ENCODE data around the gene SPTBN2. TPM values are rescaled to one million over a fixed set of nuclear protein-coding genes. Genes with fewer than 3 reads are reported as not detected.
A peak's percentile ranks its signal among the peaks of the same experiment; 100 is the strongest.

SPTBN2 gene
- total and polyA plus RNA-seq, 8 donors = 7.5 to 26.4 (median 9.0) TPM

DNA sequence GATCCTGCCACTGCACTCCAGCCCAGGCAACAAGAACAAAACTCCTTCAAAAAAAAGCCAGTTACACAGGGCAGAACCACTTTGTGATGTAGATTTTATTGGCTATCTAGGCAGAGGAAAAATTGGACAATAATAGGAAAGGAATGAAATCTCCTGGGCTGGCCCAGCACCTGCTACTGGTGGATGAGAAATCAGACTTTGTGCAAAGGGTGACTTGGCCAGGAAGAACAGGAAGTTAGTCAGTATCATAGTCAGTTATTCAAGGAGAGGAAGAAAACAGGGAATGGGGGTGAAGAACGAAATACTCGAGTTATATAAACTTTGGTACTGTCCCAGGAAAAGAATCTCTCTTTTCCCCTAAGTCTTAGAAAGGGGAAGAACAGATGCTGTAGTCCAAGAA is 11.0 kb upstream of the SPTBN2 start:
- DNase-seq (no peak), ATAC-seq (no peak)
- Histone ChIP-seq H3K36me3 (no peaks in the 10 kb centered on the region), H3K27me3 (no peaks in the 10 kb centered on the region), H3K4me3 (no peak overlapping the region), H3K4me1 (peaks cover 0 to 9% of the 10 kb centered on the region in 2 donors), H3K27ac (no peak overlapping the region), H3K9me3 (peaks cover 0 to 7% of the 10 kb centered on the region in 2 donors)
- TF ChIP-seq, protein P1, sequence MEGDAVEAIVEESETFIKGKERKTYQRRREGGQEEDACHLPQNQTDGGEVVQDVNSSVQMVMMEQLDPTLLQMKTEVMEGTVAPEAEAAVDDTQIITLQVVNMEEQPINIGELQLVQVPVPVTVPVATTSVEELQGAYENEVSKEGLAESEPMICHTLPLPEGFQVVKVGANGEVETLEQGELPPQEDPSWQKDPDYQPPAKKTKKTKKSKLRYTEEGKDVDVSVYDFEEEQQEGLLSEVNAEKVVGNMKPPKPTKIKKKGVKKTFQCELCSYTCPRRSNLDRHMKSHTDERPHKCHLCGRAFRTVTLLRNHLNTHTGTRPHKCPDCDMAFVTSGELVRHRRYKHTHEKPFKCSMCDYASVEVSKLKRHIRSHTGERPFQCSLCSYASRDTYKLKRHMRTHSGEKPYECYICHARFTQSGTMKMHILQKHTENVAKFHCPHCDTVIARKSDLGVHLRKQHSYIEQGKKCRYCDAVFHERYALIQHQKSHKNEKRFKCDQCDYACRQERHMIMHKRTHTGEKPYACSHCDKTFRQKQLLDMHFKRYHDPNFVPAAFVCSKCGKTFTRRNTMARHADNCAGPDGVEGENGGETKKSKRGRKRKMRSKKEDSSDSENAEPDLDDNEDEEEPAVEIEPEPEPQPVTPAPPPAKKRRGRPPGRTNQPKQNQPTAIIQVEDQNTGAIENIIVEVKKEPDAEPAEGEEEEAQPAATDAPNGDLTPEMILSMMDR (IDR thresholded peaks at IDR 0.05) = no peak
- intact Hi-C loops (cut with DNase I) = no loop called here

DNA sequence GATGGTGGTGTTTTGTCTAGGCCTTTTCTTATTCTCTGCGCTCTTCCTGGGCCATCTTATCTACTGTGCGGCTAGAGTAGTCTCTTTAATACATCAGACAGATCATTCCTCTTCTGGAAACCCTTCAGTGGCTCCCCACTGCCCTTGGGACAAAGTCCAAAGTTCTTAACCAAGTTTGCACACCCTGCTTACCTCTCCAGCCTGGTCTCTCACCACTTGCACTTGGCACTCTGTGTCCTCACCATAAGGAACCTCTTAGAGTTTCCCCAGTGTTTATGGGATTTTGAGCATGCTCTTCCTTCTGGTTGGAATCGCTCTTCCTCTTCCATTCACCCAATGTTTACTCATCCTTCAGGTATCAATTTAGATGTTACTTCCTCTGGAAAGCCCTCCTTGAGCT is 5.2 kb upstream of the SPTBN2 start:
- no peaks in the 10 kb centered on the region for H3K9me3 ChIP-seq
- intact Hi-C loops (cut with DNase I) = no loop called here
- H3K36me3 ChIP-seq = no peaks in the 10 kb centered on the region
- DNase-seq = no peak
- TF ChIP-seq, protein P1 (IDR thresholded peaks at IDR 0.05) = no peak
- H3K4me3 ChIP-seq = no peak overlapping the region
- H3K27ac ChIP-seq = no peak overlapping the region
- no peaks in the 10 kb centered on the region for H3K4me1 ChIP-seq
- no peak for ATAC-seq
- H3K27me3 ChIP-seq = peaks cover 0 to 30% of the 10 kb centered on the region in 2 donors

DNA sequence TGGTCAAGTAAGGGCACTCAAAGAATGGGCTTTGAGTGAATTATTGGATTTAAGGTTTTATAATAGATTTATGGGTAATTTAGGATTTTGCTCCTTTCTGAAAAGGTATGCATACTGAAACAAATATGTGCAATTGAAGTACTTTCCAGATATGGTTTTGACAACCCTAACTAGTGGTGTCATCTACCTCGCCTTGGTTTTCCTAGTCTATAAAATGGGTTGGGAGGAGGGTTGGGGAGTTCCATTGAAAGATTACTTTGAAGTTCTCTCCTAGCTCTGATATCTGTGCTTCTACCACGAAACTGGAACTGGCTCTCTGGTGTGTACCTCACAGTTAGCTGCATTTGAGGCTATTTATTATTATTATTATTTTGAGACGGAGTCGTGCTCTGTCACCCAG is 431 bp upstream of the SPTBN2 start:
- DNase-seq (no peak), ATAC-seq (no peak)
- peaks cover 0 to 15% of the 10 kb centered on the region in 2 donors for H3K4me1 ChIP-seq
- H3K36me3 ChIP-seq = no peaks in the 10 kb centered on the region
- intact Hi-C loops (cut with DNase I) = no loop called here
- H3K9me3 ChIP-seq = no peaks in the 10 kb centered on the region
- no peak overlapping the region for H3K4me3 ChIP-seq
- H3K27ac ChIP-seq = no peak overlapping the region
- TF ChIP-seq, protein P1 (IDR thresholded peaks at IDR 0.05) = no peak
- peaks cover 12 to 75% of the 10 kb centered on the region in 2 donors for H3K27me3 ChIP-seq

DNA sequence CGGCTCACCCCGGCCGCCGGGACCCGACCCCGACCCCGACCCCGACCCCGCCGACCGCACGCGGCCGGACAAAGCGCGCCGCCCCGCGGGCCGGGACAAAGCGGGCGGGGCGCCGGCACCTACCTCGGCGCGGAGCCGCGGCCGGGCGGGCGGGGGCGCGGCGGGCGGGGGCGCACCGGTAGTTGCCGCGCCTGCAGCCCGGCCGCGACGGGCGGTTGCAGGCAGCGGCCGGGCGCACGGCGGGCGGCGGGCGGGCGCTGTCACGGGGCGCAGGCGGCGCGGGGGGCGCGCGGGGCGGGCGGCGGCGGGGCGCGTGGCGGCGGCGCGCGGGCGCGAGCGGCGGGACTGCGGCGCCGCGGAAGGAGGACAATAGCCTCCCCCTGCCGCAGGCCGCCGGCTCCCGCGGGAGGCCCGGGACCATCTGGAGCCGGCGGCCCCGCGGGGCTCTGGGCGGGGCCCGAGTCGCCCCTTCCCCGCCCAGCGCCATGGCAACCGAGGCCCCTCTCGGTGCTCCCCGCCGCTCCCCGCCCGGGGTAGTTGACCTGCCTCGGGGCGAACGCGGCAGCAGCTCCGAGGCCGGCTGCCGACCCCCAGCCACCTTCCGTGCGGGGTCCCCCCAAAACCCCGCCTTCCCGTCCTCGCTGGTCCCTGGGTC is 851 bp downstream of the SPTBN2 start:
- Histone ChIP-seq H3K4me1 (peaks cover 0 to 15% of the 10 kb centered on the region in 2 donors), H3K27me3 (peaks cover 12 to 84% of the 10 kb centered on the region in 2 donors), H3K27ac (no peak overlapping the region), H3K9me3 (no peaks in the 10 kb centered on the region), H3K4me3 (peak overlapping the region; percentile 33 to 37), H3K36me3 (no peaks in the 10 kb centered on the region)
- peak; percentile 39 for ATAC-seq
- peak in 1 of 4 donors; percentile 72 for DNase-seq
- TF ChIP-seq, protein P1 (IDR thresholded peaks at IDR 0.05) = no peak
- intact Hi-C loops (cut with DNase I) = no loop called here

DNA sequence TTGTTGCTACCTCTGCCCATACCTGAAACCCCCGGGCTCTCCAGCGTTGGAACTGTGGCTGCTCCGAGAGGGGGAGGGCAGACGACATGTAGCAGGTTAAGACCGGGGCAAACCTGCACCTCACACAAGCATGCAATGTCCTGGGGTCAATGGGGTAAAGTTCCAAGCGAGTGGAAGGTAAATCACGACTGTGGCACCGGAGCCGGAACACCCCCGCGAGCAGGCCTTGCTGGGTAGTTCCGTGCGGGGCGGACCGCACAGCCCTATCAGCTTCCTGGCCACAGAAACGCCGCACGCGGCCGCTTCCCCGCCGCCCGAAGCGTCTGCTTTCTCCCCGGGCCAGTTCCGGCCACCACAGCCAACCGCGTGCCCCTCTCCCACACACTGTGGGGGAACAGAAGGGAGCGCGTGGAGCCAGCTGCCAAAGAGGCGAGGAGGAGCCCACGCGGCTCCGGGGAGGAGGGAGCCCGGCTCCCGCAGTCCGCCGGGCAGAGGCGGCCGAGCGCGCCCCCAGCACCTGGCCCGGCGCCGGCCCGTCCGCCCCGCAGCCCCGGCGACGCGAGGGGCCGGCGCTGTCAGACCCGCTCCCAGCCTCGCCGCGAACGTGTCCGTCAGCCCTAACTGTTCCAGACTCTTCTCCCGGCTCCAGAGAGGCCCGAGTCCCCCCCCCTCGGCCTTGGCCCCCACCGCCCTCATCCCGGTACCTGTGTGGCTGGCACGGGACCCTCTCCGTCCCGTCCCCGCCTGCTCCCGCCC is 1.6 kb downstream of the SPTBN2 start:
- Histone ChIP-seq H3K4me1 (peaks cover 0 to 15% of the 10 kb centered on the region in 2 donors), H3K27me3 (peaks cover 12 to 80% of the 10 kb centered on the region in 2 donors), H3K9me3 (no peaks in the 10 kb centered on the region), H3K4me3 (peak overlapping the region; percentile 33 to 37), H3K27ac (no peak overlapping the region), H3K36me3 (no peaks in the 10 kb centered on the region)
- TF ChIP-seq, protein P1 (IDR thresholded peaks at IDR 0.05) = no peak
- intact Hi-C loops (cut with DNase I) = no loop called here
- ATAC-seq (peak; percentile 69), DNase-seq (peak in 1 of 4 donors; percentile 82)
